Measurements from ENCODE around the gene IL1F10. TPM values are rescaled to one million over a fixed set of nuclear protein-coding genes. Genes with fewer than 3 reads are reported as not detected.

IL1F10 gene
- total and polyA plus RNA-seq, 7 experiments from 2014 or later: not detected

GRCh38 chr2:113102133-113102532 lies 34.4 kb downstream of the IL1F10 start:
- H3K4me1 ChIP-seq (ENCODE audit: control insufficient read depth in 2 of 2, insufficient read depth in 2 of 2, low read length in 2 of 2): peaks cover 5% of the 10 kb centered on the region in 2 donors
- intact Hi-C loops (cut with micrococcal nuclease): no loop called here
- Mint-ChIP-seq H3K27me3 (peaks cover 0 to 4% (median 0%) of the 10 kb centered on the region in 5 donors), H3K27ac (no peak overlapping the region), H3K9me3 (peaks cover 0 to 33% (median 11%) of the 10 kb centered on the region in 11 donors), H3K4me1 (peaks cover 7 to 55% (median 11%) of the 10 kb centered on the region in 7 donors), H3K4me3 (no peak overlapping the region), H3K36me3 (peaks cover 4 to 45% (median 7%) of the 10 kb centered on the region in 5 donors)
- H3K27ac ChIP-seq (ENCODE audit: low read depth, low read length): no peak overlapping the region
- ATAC-seq: no peak
- DNase-seq: no peak
- H3K27me3 ChIP-seq (ENCODE audit: control insufficient read depth in 2 of 2, insufficient read depth in 2 of 2, low read length in 2 of 2): no peaks in the 10 kb centered on the region
- no peaks in the 10 kb centered on the region for H3K36me3 ChIP-seq (ENCODE audit: control insufficient read depth in 2 of 3, insufficient read depth in 3 of 3, low read length in 3 of 3)
- no peak overlapping the region for H3K4me3 ChIP-seq (ENCODE audit: low read length)
- CTCF ChIA-PET: no interaction called here
- no peaks in the 10 kb centered on the region for H3K9me3 ChIP-seq (ENCODE audit: control insufficient read depth in 2 of 3, low read length in 3 of 3)
- POLR2A ChIA-PET: interaction anchor here (0.7 kb wide), 1 partner anchor 105 kb away, joined by 3 read pairs; no protein-coding TSS in a partner anchor

- DNase-seq (no peak), ATAC-seq (no peak)
- CTCF ChIA-PET: no interaction called here
- H3K9me3 ChIP-seq (ENCODE audit: control insufficient read depth in 2 of 3, low read length in 3 of 3): no peaks in the 10 kb centered on the region
- intact Hi-C loops (cut with micrococcal nuclease): no loop called here
- H3K27me3 ChIP-seq (ENCODE audit: control insufficient read depth in 2 of 2, insufficient read depth in 2 of 2, low read length in 2 of 2): no peaks in the 10 kb centered on the region
- Mint-ChIP-seq H3K27ac (peak overlapping the region in 1 of 9 donors; percentile 52), H3K36me3 (peaks cover 0 to 37% (median 0%) of the 10 kb centered on the region in 5 donors), H3K4me3 (no peak overlapping the region), H3K4me1 (peaks cover 2 to 44% (median 3%) of the 10 kb centered on the region in 7 donors), H3K9me3 (peaks cover 0 to 26% (median 6%) of the 10 kb centered on the region in 11 donors), H3K27me3 (peaks cover 0 to 6% (median 0%) of the 10 kb centered on the region in 5 donors)
- peaks cover 2 to 4% of the 10 kb centered on the region in 2 donors for H3K4me1 ChIP-seq (ENCODE audit: control insufficient read depth in 2 of 2, insufficient read depth in 2 of 2, low read length in 2 of 2)
- no peaks in the 10 kb centered on the region for H3K36me3 ChIP-seq (ENCODE audit: control insufficient read depth in 2 of 3, insufficient read depth in 3 of 3, low read length in 3 of 3)
- H3K27ac ChIP-seq (ENCODE audit: low read depth, low read length): no peak overlapping the region
- H3K4me3 ChIP-seq (ENCODE audit: low read length): no peak overlapping the region
- POLR2A ChIA-PET: no interaction called here
Observed at GRCh38 chr2:113103277-113103676, 35.5 kb downstream of the IL1F10 start.

DNA sequence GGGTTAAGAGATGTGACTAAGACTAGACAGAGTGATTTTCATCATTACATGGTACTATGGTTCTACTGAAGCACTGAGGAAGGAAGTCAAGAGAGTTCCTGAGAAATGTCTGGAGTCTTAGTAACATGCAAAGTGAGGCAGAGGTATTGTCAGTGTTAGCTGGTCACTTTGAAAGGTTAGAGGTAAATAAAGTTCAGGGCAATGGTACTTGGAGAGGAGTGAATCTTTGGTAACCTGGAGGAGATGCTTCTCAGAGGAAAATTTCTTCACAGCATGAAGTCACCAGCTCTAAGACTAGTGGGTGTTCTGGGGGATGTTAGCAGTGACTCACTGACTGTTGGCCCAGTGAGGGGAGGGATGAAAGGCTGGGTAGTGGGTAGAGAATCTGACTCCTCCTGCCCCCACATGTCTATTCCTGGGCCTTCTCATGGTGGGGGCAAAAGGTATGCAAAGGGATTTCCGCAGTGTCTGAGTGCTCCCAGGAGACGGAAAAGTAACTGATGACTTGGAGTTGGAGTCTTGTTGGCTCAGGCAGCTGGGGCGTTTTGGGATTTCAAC lies 36.4 kb downstream of the IL1F10 start:
- Mint-ChIP-seq H3K4me1 (peaks cover 0 to 44% (median 0%) of the 10 kb centered on the region in 7 donors), H3K4me3 (peak overlapping the region in 1 of 10 donors; percentile 16), H3K27me3 (peaks cover 0 to 11% (median 4%) of the 10 kb centered on the region in 5 donors), H3K9me3 (peaks cover 0 to 26% (median 6%) of the 10 kb centered on the region in 11 donors), H3K27ac (peak overlapping the region in 1 of 9 donors; percentile 86), H3K36me3 (peaks cover 0 to 34% (median 0%) of the 10 kb centered on the region in 5 donors)
- peak in 1 of 9 donors; percentile 41 for DNase-seq
- no peaks in the 10 kb centered on the region for H3K9me3 ChIP-seq (ENCODE audit: control insufficient read depth in 2 of 3, low read length in 3 of 3)
- intact Hi-C loops (cut with micrococcal nuclease): no loop called here
- no peaks in the 10 kb centered on the region for H3K36me3 ChIP-seq (ENCODE audit: control insufficient read depth in 2 of 3, insufficient read depth in 3 of 3, low read length in 3 of 3)
- no peak overlapping the region for H3K4me3 ChIP-seq (ENCODE audit: low read length)
- H3K27me3 ChIP-seq (ENCODE audit: control insufficient read depth in 2 of 2, insufficient read depth in 2 of 2, low read length in 2 of 2): no peaks in the 10 kb centered on the region
- CTCF ChIA-PET: no interaction called here
- peak; percentile 36 for ATAC-seq
- no peak overlapping the region for H3K27ac ChIP-seq (ENCODE audit: low read depth, low read length)
- H3K4me1 ChIP-seq (ENCODE audit: control insufficient read depth in 2 of 2, insufficient read depth in 2 of 2, low read length in 2 of 2): no peaks in the 10 kb centered on the region
- POLR2A ChIA-PET: interaction anchor here (0.7 kb wide), 1 partner anchor 96 kb away, joined by 3 read pairs; no protein-coding TSS in a partner anchor

- ATAC-seq (peak; percentile 44), DNase-seq (no peak)
- no peaks in the 10 kb centered on the region for H3K9me3 ChIP-seq (ENCODE audit: control insufficient read depth in 2 of 3, low read length in 3 of 3)
- CTCF ChIA-PET: no interaction called here
- H3K4me3 ChIP-seq (ENCODE audit: low read length): no peak overlapping the region
- Mint-ChIP-seq H3K4me1 (peaks cover 0 to 47% (median 0%) of the 10 kb centered on the region in 7 donors), H3K27ac (peak overlapping the region in 1 of 9 donors; percentile 56), H3K27me3 (peaks cover 0 to 11% (median 4%) of the 10 kb centered on the region in 5 donors), H3K9me3 (peaks cover 0 to 26% (median 6%) of the 10 kb centered on the region in 11 donors), H3K36me3 (peaks cover 0 to 36% (median 0%) of the 10 kb centered on the region in 5 donors), H3K4me3 (no peak overlapping the region)
- H3K27ac ChIP-seq (ENCODE audit: low read depth, low read length): no peak overlapping the region
- no peaks in the 10 kb centered on the region for H3K4me1 ChIP-seq (ENCODE audit: control insufficient read depth in 2 of 2, insufficient read depth in 2 of 2, low read length in 2 of 2)
- POLR2A ChIA-PET: no interaction called here
- H3K27me3 ChIP-seq (ENCODE audit: control insufficient read depth in 2 of 2, insufficient read depth in 2 of 2, low read length in 2 of 2): no peaks in the 10 kb centered on the region
- intact Hi-C loops (cut with micrococcal nuclease): no loop called here
- H3K36me3 ChIP-seq (ENCODE audit: control insufficient read depth in 2 of 3, insufficient read depth in 3 of 3, low read length in 3 of 3): no peaks in the 10 kb centered on the region
Observed at GRCh38 chr2:113105047-113105785, 37.4 kb downstream of the IL1F10 start.

DNA sequence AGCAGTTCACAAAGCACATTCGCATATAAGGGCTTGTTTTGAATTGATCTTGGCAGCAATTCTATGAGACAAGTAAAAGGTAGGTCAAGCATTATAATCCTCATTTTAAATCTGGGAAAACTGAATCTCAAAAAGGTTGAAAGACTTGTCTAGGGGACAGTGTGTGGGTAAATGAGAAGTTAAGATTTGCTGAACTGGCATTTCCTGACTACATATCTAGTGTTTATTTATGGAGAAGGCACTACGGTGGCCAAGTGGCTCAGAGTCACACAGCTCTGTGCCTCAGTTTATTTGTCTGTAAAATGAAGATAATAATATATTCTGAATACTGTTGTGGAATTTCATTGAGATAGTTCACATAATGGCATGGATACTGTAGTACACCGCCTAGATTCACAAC lies 43.4 kb downstream of the IL1F10 start:
- Mint-ChIP-seq H3K4me1 (peaks cover 0 to 7% (median 0%) of the 10 kb centered on the region in 7 donors), H3K27me3 (peaks cover 0 to 11% (median 4%) of the 10 kb centered on the region in 5 donors), H3K4me3 (no peak overlapping the region), H3K36me3 (peaks cover 0 to 4% (median 0%) of the 10 kb centered on the region in 5 donors), H3K9me3 (peaks cover 0 to 2% (median 0%) of the 10 kb centered on the region in 11 donors), H3K27ac (no peak overlapping the region)
- Histone ChIP-seq H3K4me3 (ENCODE audit: low read length) (no peak overlapping the region), H3K4me1 (ENCODE audit: control insufficient read depth in 2 of 2, insufficient read depth in 2 of 2, low read length in 2 of 2) (peaks cover 4 to 10% of the 10 kb centered on the region in 2 donors), H3K27ac (ENCODE audit: low read depth, low read length) (no peak overlapping the region), H3K36me3 (ENCODE audit: control insufficient read depth in 2 of 3, insufficient read depth in 3 of 3, low read length in 3 of 3) (no peaks in the 10 kb centered on the region), H3K9me3 (ENCODE audit: control insufficient read depth in 2 of 3, low read length in 3 of 3) (no peaks in the 10 kb centered on the region), H3K27me3 (ENCODE audit: control insufficient read depth in 2 of 2, insufficient read depth in 2 of 2, low read length in 2 of 2) (no peaks in the 10 kb centered on the region)
- DNase-seq: no peak
- ChIA-PET CTCF (no interaction called here), POLR2A (no interaction called here)
- intact Hi-C loops (cut with micrococcal nuclease): no loop called here
- ATAC-seq: no peak

- no peak for DNase-seq
- intact Hi-C loops (cut with micrococcal nuclease): no loop called here
- peaks cover 0 to 4% (median 0%) of the 10 kb centered on the region in 5 donors for H3K36me3 Mint-ChIP-seq
Observed at GRCh38 chr2:113111823-113112287, 44.1 kb downstream of the IL1F10 start.

More at GRCh38 chr2:113111823-113112287, 44.1 kb downstream of the IL1F10 start:
- ATAC-seq: peak; percentile 76
- POLR2A ChIA-PET: no interaction called here
- H3K4me1 ChIP-seq (ENCODE audit: control insufficient read depth in 2 of 2, insufficient read depth in 2 of 2, low read length in 2 of 2): peaks cover 7 to 17% of the 10 kb centered on the region in 2 donors
- no peaks in the 10 kb centered on the region for H3K36me3 ChIP-seq (ENCODE audit: control insufficient read depth in 2 of 3, insufficient read depth in 3 of 3, low read length in 3 of 3)
- no peak overlapping the region for H3K4me3 ChIP-seq (ENCODE audit: low read length)
- H3K27ac ChIP-seq (ENCODE audit: low read depth, low read length): no peak overlapping the region
- Mint-ChIP-seq H3K27ac (no peak overlapping the region), H3K27me3 (peaks cover 0 to 10% (median 4%) of the 10 kb centered on the region in 5 donors), H3K9me3 (peaks cover 0 to 2% (median 0%) of the 10 kb centered on the region in 11 donors), H3K4me1 (peaks cover 0 to 12% (median 0%) of the 10 kb centered on the region in 7 donors), H3K4me3 (no peak overlapping the region)
- CTCF ChIA-PET: no interaction called here
- H3K9me3 ChIP-seq (ENCODE audit: control insufficient read depth in 2 of 3, low read length in 3 of 3): no peaks in the 10 kb centered on the region
- no peaks in the 10 kb centered on the region for H3K27me3 ChIP-seq (ENCODE audit: control insufficient read depth in 2 of 2, insufficient read depth in 2 of 2, low read length in 2 of 2)
